GM21381 (cell line): ENCODE measurements around the gene ZBTB16.

Source experiments
- ATAC-seq: cut with Tn5 transposase; IDR thresholded peaks from one replicate; pipeline ENCODE4 v1.9.1; 2021; ENCODE audit warnings: mild to moderate bottlenecking, moderate library complexity; ENCODE audit not compliant: unreplicated experiment

The ZBTB16 gene

GRCh38 chr11:114099392-114100178 lies 40.1 kb downstream of the ZBTB16 start:
- no peak for ATAC-seq

- no peak for ATAC-seq
These were observed 43.7 kb downstream of the ZBTB16 start for GRCh38 chr11:114102993-114103896.

GRCh38 chr11:114105611-114106010 lies 46.1 kb downstream of the ZBTB16 start:
- ATAC-seq, result no peak

- no peak for ATAC-seq
These were observed 46.5 kb downstream of the ZBTB16 start for GRCh38 chr11:114106047-114106446.

- no peak for ATAC-seq
These were observed 47.5 kb downstream of the ZBTB16 start for GRCh38 chr11:114106986-114107385.

- ATAC-seq, result no peak
These were observed 49.1 kb downstream of the ZBTB16 start for GRCh38 chr11:114108501-114109205.

- no peak for ATAC-seq
These were observed 49.9 kb downstream of the ZBTB16 start for GRCh38 chr11:114109206-114110090.

GRCh38 chr11:114110123-114110522 lies 50.6 kb downstream of the ZBTB16 start:
- ATAC-seq, result no peak

GRCh38 chr11:114110952-114111947 lies 51.7 kb downstream of the ZBTB16 start:
- ATAC-seq, result no peak

GRCh38 chr11:114115451-114115928 lies 56.0 kb downstream of the ZBTB16 start:
- no peak for ATAC-seq

- no peak for ATAC-seq
These were observed 56.8 kb downstream of the ZBTB16 start for GRCh38 chr11:114116357-114116756.

- no peak for ATAC-seq
These were observed 57.3 kb downstream of the ZBTB16 start for GRCh38 chr11:114116800-114117199.

GRCh38 chr11:114120606-114121005 lies 61.1 kb downstream of the ZBTB16 start:
- ATAC-seq, result no peak

GRCh38 chr11:114121138-114121537 lies 61.6 kb downstream of the ZBTB16 start:
- ATAC-seq, result no peak

- ATAC-seq, result no peak
These were observed 62.4 kb downstream of the ZBTB16 start for GRCh38 chr11:114121804-114122504.

GRCh38 chr11:114122686-114123085 lies 63.2 kb downstream of the ZBTB16 start:
- no peak for ATAC-seq

- ATAC-seq, result no peak
These were observed 64.3 kb downstream of the ZBTB16 start for GRCh38 chr11:114123692-114124330.

- ATAC-seq, result no peak
These were observed 65.2 kb downstream of the ZBTB16 start for GRCh38 chr11:114124601-114125144.
